Body of pancreas (tissue), 4 donors: ENCODE results near the gene KCNF1.

Source experiments
- POLR2A ChIP-seq, 3 donors: fragments of 450-650 bp; IDR thresholded peaks; one replicate each; pipeline ENCODE4 v1.6.1; 2016; ENCODE audit warnings: antibody characterized with exemption in 3 of 3, mild to moderate bottlenecking in 2 of 3
- TF ChIP-seq, protein P1 (sequence below), 7 experiments: fragments of 450-650 bp in 4 of 7; fragments of 200-600 bp in 3 of 7; sonication (generic) in 3 of 7; IDR thresholded peaks; one replicate each; pipeline ENCODE4 v1.5.1; 2016 to 2019; ENCODE audit warnings: antibody characterized with exemption in 7 of 7

GRCh38 chr2:10920764-10921388 lies 9.1 kb downstream of the KCNF1 start:
- TF ChIP-seq, protein P1, sequence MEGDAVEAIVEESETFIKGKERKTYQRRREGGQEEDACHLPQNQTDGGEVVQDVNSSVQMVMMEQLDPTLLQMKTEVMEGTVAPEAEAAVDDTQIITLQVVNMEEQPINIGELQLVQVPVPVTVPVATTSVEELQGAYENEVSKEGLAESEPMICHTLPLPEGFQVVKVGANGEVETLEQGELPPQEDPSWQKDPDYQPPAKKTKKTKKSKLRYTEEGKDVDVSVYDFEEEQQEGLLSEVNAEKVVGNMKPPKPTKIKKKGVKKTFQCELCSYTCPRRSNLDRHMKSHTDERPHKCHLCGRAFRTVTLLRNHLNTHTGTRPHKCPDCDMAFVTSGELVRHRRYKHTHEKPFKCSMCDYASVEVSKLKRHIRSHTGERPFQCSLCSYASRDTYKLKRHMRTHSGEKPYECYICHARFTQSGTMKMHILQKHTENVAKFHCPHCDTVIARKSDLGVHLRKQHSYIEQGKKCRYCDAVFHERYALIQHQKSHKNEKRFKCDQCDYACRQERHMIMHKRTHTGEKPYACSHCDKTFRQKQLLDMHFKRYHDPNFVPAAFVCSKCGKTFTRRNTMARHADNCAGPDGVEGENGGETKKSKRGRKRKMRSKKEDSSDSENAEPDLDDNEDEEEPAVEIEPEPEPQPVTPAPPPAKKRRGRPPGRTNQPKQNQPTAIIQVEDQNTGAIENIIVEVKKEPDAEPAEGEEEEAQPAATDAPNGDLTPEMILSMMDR (IDR thresholded peaks at IDR 0.05): no peak
- TF ChIP-seq POLR2A (IDR thresholded peaks at IDR 0.05): no peak
